ENCODE results near the gene OMA1. TPM values are rescaled to one million over a fixed set of nuclear protein-coding genes. Genes with fewer than 3 reads are reported as not detected.

Gene OMA1
- polyA plus RNA-seq, 1 of the 3 experiments (the other 2 are of a cell fraction), result 6.9 TPM

DNA sequence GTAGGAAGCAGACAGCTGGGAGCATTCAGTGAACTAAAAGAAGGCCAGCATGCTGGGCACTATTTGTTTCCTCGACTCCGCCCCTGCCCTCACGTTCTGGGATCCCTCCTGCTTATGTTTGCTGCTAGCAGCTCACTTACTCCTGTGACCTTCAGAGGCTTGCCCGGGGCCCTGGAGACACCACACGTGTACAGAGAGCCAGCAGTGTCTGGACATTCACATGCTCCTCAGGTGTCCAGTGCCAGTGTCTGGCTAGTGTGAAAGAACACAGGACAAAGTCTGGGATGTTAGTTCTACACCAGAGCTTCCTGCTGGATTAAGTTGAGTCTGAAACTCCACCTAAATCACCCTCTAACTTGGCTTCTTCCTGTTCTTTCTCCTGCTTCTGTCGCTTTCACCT is 108.1 kb downstream of the OMA1 start:
- 47% methylated on average over 6 of the region's 6 CpGs for WGBS (ENCODE audit: low lambda C conversion rate)

More for the DNA sequence above, 108.1 kb downstream of the OMA1 start:
- Histone ChIP-seq H3K27ac (ENCODE audit: low read depth in 2 of 2, low read length in 1 of 2) (no peak overlapping the region), H4K20me1 (ENCODE audit: insufficient read depth) (no peaks in the 10 kb centered on the region), H3K4me2 (no peak overlapping the region), H3F3A (replicated peaks; ENCODE audit: insufficient read depth) (no peaks in the 10 kb centered on the region), H3K9me2 (no peaks in the 10 kb centered on the region), H3K79me2 (ENCODE audit: insufficient read depth) (no peaks in the 10 kb centered on the region), H3K9me3 (no peaks in the 10 kb centered on the region), H3K4me3 (ENCODE audit: low read depth in 2 of 2, low read length in 1 of 2) (no peak overlapping the region), H3K4me1 (ENCODE audit: control insufficient read depth in 1 of 2, insufficient read depth in 2 of 2, low read depth in 1 of 2, low read length in 1 of 2) (peaks cover 0 to 28% of the 10 kb centered on the region in 2 experiments; a peak in 2 of 4 replicates), H3K9ac (no peak overlapping the region), H3K27me3 (ENCODE audit: insufficient read depth) (no peaks in the 10 kb centered on the region), H2AFZ (ENCODE audit: low read depth) (no peak overlapping the region), H3K36me3 (replicated peaks in 1 of 2; ENCODE audit: control insufficient read depth in 1 of 2, insufficient read depth in 2 of 2, low read length in 1 of 2) (no peaks in the 10 kb centered on the region)
- POLR2A ChIA-PET, result no interaction called here
- no peak for DNase-seq
- CTCF ChIA-PET, result no interaction called here
- no peak for TF ChIP-seq RCOR1 (IDR thresholded peaks at IDR 0.05; ENCODE audit: low read length)
- no peak for TF ChIP-seq SMC3 (IDR thresholded peaks at IDR 0.05; ENCODE audit: low read depth, low read length)
- no peak for TF ChIP-seq YY1 (IDR thresholded peaks at IDR 0.05; ENCODE audit: low read depth)
- TF ChIP-seq NFIC (IDR thresholded peaks at IDR 0.05; ENCODE audit: borderline replicate concordance), result no peak
- no peak for TF ChIP-seq JUND (IDR thresholded peaks at IDR 0.05)
- TF ChIP-seq, protein P1, sequence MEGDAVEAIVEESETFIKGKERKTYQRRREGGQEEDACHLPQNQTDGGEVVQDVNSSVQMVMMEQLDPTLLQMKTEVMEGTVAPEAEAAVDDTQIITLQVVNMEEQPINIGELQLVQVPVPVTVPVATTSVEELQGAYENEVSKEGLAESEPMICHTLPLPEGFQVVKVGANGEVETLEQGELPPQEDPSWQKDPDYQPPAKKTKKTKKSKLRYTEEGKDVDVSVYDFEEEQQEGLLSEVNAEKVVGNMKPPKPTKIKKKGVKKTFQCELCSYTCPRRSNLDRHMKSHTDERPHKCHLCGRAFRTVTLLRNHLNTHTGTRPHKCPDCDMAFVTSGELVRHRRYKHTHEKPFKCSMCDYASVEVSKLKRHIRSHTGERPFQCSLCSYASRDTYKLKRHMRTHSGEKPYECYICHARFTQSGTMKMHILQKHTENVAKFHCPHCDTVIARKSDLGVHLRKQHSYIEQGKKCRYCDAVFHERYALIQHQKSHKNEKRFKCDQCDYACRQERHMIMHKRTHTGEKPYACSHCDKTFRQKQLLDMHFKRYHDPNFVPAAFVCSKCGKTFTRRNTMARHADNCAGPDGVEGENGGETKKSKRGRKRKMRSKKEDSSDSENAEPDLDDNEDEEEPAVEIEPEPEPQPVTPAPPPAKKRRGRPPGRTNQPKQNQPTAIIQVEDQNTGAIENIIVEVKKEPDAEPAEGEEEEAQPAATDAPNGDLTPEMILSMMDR (IDR thresholded peaks at IDR 0.05), result no peak
- no peak for TF ChIP-seq POLR2AphosphoS5 (IDR thresholded peaks at IDR 0.05; ENCODE audit: low read depth, low read length)
- no peak for TF ChIP-seq NRF1 (IDR thresholded peaks at IDR 0.05; ENCODE audit: low read depth, low read length)
- TF ChIP-seq MXI1 (IDR thresholded peaks at IDR 0.05; ENCODE audit: low read depth, low read length), result no peak
- TF ChIP-seq FOSL2 (IDR thresholded peaks at IDR 0.05; ENCODE audit: borderline replicate concordance, low read depth), result no peak
- TF ChIP-seq RAD21 (IDR thresholded peaks at IDR 0.05; ENCODE audit: low read length), result no peak
- no peak for TF ChIP-seq FOXJ3 (CRISPR knock-in tag; IDR thresholded peaks at IDR 0.05)
- no peak for TF ChIP-seq REST (IDR thresholded peaks at IDR 0.05; ENCODE audit: low read depth, low read length)
- no peak for TF ChIP-seq EZH2phosphoT487 (IDR thresholded peaks at IDR 0.05; ENCODE audit: borderline replicate concordance, low read depth)
- TF ChIP-seq SIN3A (IDR thresholded peaks at IDR 0.05; ENCODE audit: borderline replicate concordance, low read depth, low read length), result no peak
- no peak for TF ChIP-seq MEF2A (IDR thresholded peaks at IDR 0.05; ENCODE audit: borderline replicate concordance, low read depth)
- TF ChIP-seq CHD2 (IDR thresholded peaks at IDR 0.05; ENCODE audit: low read length, partially characterized antibody), result no peak
- TF ChIP-seq, protein P2, sequence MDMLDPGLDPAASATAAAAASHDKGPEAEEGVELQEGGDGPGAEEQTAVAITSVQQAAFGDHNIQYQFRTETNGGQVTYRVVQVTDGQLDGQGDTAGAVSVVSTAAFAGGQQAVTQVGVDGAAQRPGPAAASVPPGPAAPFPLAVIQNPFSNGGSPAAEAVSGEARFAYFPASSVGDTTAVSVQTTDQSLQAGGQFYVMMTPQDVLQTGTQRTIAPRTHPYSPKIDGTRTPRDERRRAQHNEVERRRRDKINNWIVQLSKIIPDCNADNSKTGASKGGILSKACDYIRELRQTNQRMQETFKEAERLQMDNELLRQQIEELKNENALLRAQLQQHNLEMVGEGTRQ (IDR thresholded peaks at IDR 0.05; ENCODE audit: borderline replicate concordance, low read depth, low read length), result no peak
